ENCODE measurements around the gene NOMO2.
"Not testable (repeated sequence)": the region's sequence is repeated elsewhere in the genome, so short reads cannot be mapped to it uniquely, and the experiment has no call there.

The NOMO2 gene

GRCh38 chr16:18498430-18498829, 63.5 kb downstream of the NOMO2 start:
- not testable (repeated sequence) for DNase-seq

GRCh38 chr16:18497032-18497431, 64.9 kb downstream of the NOMO2 start:
- not testable (repeated sequence) for DNase-seq

DNA sequence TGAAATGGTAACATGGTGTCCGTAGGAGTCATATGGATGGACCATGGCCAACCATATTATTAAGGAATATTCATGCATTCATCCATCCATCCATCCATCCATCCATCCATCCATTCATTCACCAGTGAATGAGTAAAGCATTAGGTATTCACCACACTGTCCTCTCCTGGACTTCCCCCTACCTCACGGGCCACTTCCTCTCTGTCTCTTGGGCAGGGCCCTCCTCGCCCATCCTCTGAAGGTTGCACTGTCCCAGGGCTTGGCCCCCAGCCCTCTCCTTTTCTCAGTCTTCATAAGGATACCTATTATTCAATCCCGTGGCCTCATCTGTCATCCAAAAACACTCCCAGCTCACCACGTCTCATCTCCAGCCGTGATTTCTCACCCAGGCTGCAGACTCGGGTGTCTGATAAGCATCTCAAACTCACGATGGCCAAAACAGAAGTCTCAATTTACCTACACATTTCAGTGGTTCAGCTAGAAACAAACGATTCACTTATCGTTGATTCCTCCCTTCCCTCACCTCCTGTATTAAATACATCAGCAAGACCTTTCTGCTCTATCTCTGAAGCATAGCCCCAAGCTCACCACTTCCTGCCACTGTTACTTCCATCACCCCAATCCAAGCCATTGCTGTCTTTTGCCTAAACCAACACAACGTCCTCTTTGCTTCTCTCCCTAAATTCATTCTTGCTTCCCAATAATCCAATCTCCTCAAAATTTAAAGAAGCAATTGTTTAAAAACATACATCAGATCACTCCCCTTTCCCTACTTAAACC, 69.6 kb downstream of the NOMO2 start:
- not testable (repeated sequence) for DNase-seq

DNA sequence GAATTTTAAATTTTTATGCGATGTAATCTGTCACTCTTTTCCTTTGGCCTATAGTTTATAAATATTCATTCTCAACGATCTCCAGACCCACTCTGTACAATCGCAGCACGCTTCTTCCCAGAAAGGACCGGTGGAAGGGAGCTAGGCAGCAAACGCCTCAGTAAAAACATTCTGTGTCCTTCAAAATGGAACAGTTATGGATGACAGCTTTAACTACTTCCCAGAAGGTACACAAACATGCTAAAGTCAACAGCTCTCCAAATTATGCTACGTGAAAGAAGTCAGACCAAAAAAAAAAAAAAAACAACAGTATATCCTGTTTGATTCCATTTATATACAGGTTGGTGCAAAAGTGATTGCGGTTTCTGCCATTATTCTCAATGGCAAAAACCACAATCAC, 125.9 kb downstream of the NOMO2 start:
- DNase-seq = not testable (repeated sequence)

- DNase-seq = not testable (repeated sequence)
These were observed 146.1 kb downstream of the NOMO2 start for GRCh38 chr16:18415827-18416226.

GRCh38 chr16:18409532-18410293, 152.2 kb downstream of the NOMO2 start:
- not testable (repeated sequence) for DNase-seq

DNA sequence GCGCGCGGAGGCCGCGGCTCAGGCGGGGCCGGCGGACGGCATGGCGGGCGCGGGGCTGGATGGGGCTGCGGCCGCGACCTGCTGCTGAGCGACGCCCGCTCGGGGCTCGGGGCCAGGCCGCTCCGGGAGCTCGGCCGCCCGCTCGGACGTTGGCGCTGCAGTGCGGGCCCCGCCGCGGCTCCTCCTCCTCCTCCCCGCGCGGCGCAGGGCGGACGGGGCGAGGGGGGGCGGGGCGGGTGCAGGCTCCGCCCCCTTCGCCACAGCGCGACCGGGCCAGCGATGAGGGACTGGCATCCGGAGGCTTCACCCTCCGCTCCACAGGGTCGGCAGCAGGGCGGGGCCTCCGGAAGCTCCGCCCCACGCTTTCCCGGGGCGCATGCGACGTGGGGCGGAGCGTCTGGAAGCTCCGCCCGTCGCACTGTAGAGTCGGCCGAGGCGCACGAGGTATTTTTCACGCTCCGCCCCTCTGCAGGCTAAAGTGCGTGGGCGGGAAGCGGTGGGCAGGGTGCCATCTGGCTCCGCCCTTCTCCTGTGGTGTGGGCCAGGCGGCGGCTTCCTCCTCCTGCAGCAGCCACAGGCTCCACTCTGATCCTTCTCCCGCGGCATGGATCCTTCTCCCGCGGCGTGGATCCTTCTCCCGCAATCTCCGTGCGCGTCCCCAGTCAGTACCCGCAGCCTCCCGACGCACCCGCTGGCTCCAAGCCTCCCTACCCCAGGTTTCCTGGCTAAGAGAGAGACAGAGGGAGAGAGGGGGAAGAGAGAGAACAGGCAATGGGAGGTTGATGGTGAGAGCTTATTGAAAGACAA, 159.8 kb downstream of the NOMO2 start:
- DNase-seq = not testable (repeated sequence)

DNA sequence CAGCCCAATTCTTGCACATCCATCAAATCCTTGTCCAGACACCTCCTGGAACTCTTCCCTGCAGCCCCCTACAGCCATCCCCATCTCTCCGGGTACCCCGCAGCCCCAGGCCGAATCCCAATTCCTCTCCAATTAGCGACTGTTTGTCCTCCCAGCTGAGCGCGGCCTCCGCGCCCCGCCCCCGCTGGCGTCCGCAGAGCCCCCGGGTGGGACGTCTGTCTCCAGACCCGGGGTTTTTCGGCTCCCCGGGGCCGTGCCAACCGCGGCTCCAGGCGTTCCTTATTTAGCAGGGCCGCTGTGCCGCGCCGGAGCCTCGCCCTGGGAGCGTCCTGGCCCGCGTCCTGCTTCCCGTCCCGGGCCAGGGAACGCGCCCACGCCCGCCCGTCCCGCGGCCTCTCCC, 160.7 kb downstream of the NOMO2 start:
- peak; percentile 3 for DNase-seq

DNA sequence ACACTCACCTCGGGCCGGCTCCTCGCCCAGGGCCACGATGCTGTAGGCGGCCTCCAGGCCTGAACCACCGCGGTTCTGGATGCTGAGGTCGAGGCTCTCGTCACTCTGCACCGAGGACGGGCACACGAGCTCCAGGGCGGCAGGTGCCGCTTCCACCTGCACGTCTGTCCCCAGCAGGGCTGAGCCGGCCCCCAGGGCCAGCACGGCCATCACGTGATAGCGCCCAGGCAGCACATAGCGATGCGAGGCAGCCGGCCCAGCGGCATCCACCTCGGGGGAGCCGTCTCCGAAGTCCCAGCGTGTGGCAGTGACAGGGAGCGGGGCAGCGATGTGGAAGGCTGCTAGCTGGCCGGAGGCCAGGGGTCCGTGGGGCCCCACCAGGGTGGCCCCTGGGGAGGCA, 167.5 kb downstream of the NOMO2 start:
- DNase-seq = not testable (repeated sequence)

- not testable (repeated sequence) for DNase-seq
These were observed 174.1 kb downstream of the NOMO2 start for GRCh38 chr16:18387767-18388166.

DNA sequence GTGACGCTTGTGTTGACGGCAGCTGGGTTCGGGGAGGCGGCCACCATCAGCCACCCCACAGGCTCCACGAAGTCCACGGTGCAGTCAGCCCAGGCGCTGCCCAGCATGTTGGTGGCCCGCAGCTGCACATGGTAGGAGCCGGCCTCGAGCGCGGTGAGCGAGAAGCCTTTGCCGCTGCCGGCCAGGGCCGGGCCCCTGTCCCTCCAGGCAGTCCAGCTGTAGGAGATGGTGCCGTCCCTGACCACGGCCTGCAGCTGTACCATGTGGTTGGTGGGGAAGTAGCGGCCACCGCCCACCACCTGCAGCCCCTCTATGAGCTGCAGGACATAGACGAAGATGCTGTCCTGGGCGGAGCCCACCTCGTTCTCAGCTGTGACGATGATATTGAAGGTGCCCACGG, 175.4 kb downstream of the NOMO2 start:
- DNase-seq = not testable (repeated sequence)

DNA sequence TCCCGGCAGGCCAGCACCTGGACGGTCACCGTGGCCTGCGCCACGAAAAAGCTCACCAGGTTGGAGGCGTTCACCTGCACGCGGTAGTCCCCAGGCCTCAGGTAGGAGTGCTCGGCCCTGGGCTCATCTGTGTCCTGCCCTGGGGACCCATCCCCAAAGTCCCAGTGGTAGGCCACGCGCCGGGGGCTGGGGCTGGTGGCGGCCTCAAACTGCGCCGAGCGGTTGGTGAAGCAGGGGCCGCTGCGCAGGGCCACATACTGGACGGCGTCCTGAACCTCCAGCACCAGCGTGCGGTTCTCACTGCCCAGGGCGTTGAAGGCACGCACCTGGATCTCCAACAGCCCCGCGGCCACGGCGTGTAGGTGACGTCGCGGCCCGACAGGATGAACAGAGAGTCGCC, 176.6 kb downstream of the NOMO2 start:
- DNase-seq = not testable (repeated sequence)

GRCh38 chr16:18384869-18385268, 177.0 kb downstream of the NOMO2 start:
- not testable (repeated sequence) for DNase-seq

DNA sequence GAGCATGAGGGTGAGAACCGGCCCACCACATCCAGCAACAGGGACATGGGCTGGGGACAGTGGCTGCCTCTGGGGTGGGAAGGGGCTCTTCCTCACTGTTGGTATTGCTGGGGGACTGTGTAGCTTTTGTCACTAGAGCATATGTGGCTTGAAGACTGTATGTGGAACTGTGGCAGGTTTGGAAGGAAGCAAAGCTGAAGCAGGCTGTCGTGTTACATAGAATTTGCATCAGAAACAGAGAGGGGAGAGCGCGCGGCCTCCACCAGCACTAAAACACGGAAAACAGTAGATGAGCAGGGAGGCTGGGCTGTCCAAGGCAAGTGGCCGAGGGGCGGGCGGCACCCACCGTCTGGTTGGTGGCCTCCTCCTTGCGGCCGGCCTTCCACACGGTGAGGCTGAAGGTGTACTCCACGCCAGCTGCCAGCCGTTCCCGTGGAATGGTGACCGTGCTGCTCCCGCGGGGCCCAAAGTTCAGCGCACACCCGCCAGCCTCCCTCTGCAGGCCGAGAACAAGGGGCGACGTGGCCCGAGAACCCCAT, 177.7 kb downstream of the NOMO2 start:
- DNase-seq = not testable (repeated sequence)

DNA sequence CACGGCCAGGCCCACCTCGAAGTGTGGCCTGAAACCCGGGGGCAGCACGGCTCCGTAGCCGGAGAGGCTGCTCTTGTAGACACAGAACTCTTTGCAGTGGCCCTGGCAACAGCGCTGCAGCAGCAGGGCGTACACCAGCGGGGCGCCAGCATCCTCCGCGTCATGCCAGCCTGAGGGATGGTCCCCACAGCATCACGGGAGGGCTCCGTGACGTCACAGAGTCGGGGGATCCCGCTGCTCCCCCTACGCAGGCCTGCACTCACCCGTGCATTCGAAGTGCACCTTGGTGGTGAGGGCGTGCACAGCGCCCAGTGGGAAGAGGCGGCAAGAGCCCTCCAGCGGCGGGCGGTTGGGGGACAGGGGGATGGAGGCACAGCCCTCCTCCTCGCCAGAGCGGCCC, 179.2 kb downstream of the NOMO2 start:
- DNase-seq = not testable (repeated sequence)

All from activated gamma-delta T cell treated with Interleukin-2 at 50 U/mL for 16 hours (primary cell).